WERI-Rb-1 (cell line): ENCODE results near the gene CTSL.
A peak's percentile ranks its signal among the peaks of the same experiment; 100 is the strongest.

Source experiments
- DNase-seq: peaks from one replicate; pipeline ENCODE4 v3.0.0-alpha.2; 2020
- H3K27ac ChIP-seq: fragments of 250-450 bp; sonication (Bioruptor Pico); 2 replicates; pipeline ENCODE4 v1.5.1; 2020; ENCODE audit warnings: mild to moderate bottlenecking, moderate library complexity
- H3K27me3 ChIP-seq: fragments of 250-450 bp; sonication (Bioruptor Pico); 2 replicates; pipeline ENCODE4 v1.5.1; 2021; ENCODE audit warnings: mild to moderate bottlenecking, low read depth, moderate library complexity; ENCODE audit not compliant: insufficient read depth, severe bottlenecking
- H3K36me3 ChIP-seq: fragments of 250-450 bp; sonication (Bioruptor Pico); 2 replicates; pipeline ENCODE4 v1.5.1; 2020; ENCODE audit warnings: mild to moderate bottlenecking, moderate library complexity
- H3K4me3 ChIP-seq: 2 replicates; pipeline ENCODE4 v1.5.1; 2011; ENCODE audit warnings: low read depth, mild to moderate bottlenecking, control low read depth, low read length
- H3K9me3 ChIP-seq: fragments of 250-450 bp; sonication (Bioruptor Pico); 2 replicates; pipeline ENCODE4 v1.5.1; 2021; ENCODE audit warnings: mild to moderate bottlenecking, moderate library complexity; ENCODE audit not compliant: severe bottlenecking
- CTCF ChIP-seq: IDR thresholded peaks from 2 replicates; pipeline ENCODE4 v1.5.1; 2011; ENCODE audit warnings: low read depth, mild to moderate bottlenecking, control low read depth, inconsistent platforms, low read length

CTSL gene

GRCh38 chr9:87681271-87682061, 44.5 kb upstream of the CTSL start:
- DNase-seq, result no peak
- Histone ChIP-seq H3K4me3 (no peak overlapping the region), H3K27me3 (no peaks in the 10 kb centered on the region), H3K9me3 (no peaks in the 10 kb centered on the region), H3K36me3 (peaks cover 18% of the 10 kb centered on the region), H3K27ac (no peak overlapping the region)
- TF ChIP-seq CTCF, result no peak

GRCh38 chr9:87682085-87682484, 43.8 kb upstream of the CTSL start:
- peaks cover 24% of the 10 kb centered on the region for H3K36me3 ChIP-seq
- H3K27me3 ChIP-seq, result no peaks in the 10 kb centered on the region
- H3K4me3 ChIP-seq, result no peak overlapping the region
- TF ChIP-seq CTCF, result no peak
- no peaks in the 10 kb centered on the region for H3K9me3 ChIP-seq
- no peak for DNase-seq
- H3K27ac ChIP-seq, result no peak overlapping the region

GRCh38 chr9:87682618-87683017, 43.3 kb upstream of the CTSL start:
- no peak overlapping the region for H3K4me3 ChIP-seq
- H3K36me3 ChIP-seq, result peaks cover 26% of the 10 kb centered on the region
- no peak for TF ChIP-seq CTCF
- no peaks in the 10 kb centered on the region for H3K9me3 ChIP-seq
- no peak overlapping the region for H3K27ac ChIP-seq
- H3K27me3 ChIP-seq, result no peaks in the 10 kb centered on the region
- DNase-seq, result no peak

- DNase-seq, result no peak
- TF ChIP-seq CTCF, result no peak; the same call in 1 of the 2 replicates
- H3K4me3 ChIP-seq, result no peak overlapping the region
- H3K27ac ChIP-seq, result no peak overlapping the region
- no peaks in the 10 kb centered on the region for H3K9me3 ChIP-seq
- H3K36me3 ChIP-seq, result peaks cover 26% of the 10 kb centered on the region
- no peaks in the 10 kb centered on the region for H3K27me3 ChIP-seq
Measured at GRCh38 chr9:87683751-87684626, 41.9 kb upstream of the CTSL start.

GRCh38 chr9:87684627-87685219, 41.2 kb upstream of the CTSL start:
- Histone ChIP-seq H3K27ac (no peak overlapping the region), H3K27me3 (no peaks in the 10 kb centered on the region), H3K4me3 (no peak overlapping the region), H3K9me3 (no peaks in the 10 kb centered on the region), H3K36me3 (peaks cover 26% of the 10 kb centered on the region)
- TF ChIP-seq CTCF, result peak; percentile 71
- peak; percentile 47 for DNase-seq
